Neural progenitor cell (in vitro differentiated cells): ENCODE results near the gene RAD23B. TPM values are rescaled to one million over a fixed set of nuclear protein-coding genes. Genes with fewer than 3 reads are reported as not detected.
A peak's percentile ranks its signal among the peaks of the same experiment; 100 is the strongest.

ENCODE experiments used
- DNase-seq: peaks from one replicate; pipeline ENCODE4 v3.0.0-alpha.2; 2016; ENCODE audit warnings: low spot score
- H2AFZ ChIP-seq: fragments of 200-600 bp; sonication (generic); replicated peaks from 2 replicates; pipeline ENCODE4 v1.6.1; 2016; ENCODE audit warnings: antibody characterized with exemption
- H3F3A ChIP-seq: fragments of 200-600 bp; sonication (generic); 2 replicates; pipeline ENCODE4 v1.6.1; 2016; ENCODE audit warnings: antibody characterized with exemption, low read depth
- H3K27ac ChIP-seq: fragments of 200-600 bp; sonication (generic); 2 replicates; pipeline ENCODE4 v1.5.1; 2016; ENCODE audit warnings: mild to moderate bottlenecking
- H3K27me3 ChIP-seq: fragments of 200-600 bp; sonication (generic); 2 replicates; pipeline ENCODE4 v1.6.1; 2016; ENCODE audit warnings: mild to moderate bottlenecking, moderate library complexity
- H3K36me3 ChIP-seq: fragments of 200-600 bp; sonication (generic); 2 replicates; pipeline ENCODE4 v1.5.1; 2016
- H3K4me1 ChIP-seq: fragments of 200-600 bp; sonication (generic); 2 replicates; pipeline ENCODE4 v1.6.1; 2016; ENCODE audit warnings: mixed run types
- H3K4me2 ChIP-seq: fragments of 200-600 bp; sonication (generic); 2 replicates; pipeline ENCODE4 v1.6.1; 2016
- H3K4me3 ChIP-seq: fragments of 200-600 bp; sonication (generic); 2 replicates; pipeline ENCODE4 v1.5.1; 2016
- H3K79me2 ChIP-seq: fragments of 200-600 bp; sonication (generic); 2 replicates; pipeline ENCODE4 v1.6.1; 2016; ENCODE audit warnings: low read depth
- H3K9ac ChIP-seq: fragments of 200-600 bp; sonication (generic); 2 replicates; pipeline ENCODE4 v1.6.1; 2016
- H3K9me3 ChIP-seq: fragments of 200-600 bp; sonication (generic); 2 replicates; pipeline ENCODE4 v1.5.1; 2016; ENCODE audit warnings: low read depth
- H4K20me1 ChIP-seq: fragments of 200-600 bp; sonication (generic); 2 replicates; pipeline ENCODE4 v1.6.1; 2016; ENCODE audit warnings: low read depth
- H3K27ac Mint-ChIP-seq: 3 replicates; pipeline ENCODE4 v1.8.0; 2021; ENCODE audit warnings: mixed read lengths
- H3K27me3 Mint-ChIP-seq: 2 replicates; pipeline ENCODE4 v1.8.0; 2022; ENCODE audit warnings: low read depth, mild to moderate bottlenecking, inconsistent platforms, moderate library complexity, mixed read lengths; ENCODE audit not compliant: insufficient read depth
- H3K36me3 Mint-ChIP-seq: 3 replicates; pipeline ENCODE4 v1.8.0; 2021; ENCODE audit warnings: mixed read lengths
- H3K4me1 Mint-ChIP-seq: 3 replicates; pipeline ENCODE4 v1.8.0; 2021; ENCODE audit warnings: mixed read lengths
- H3K4me3 Mint-ChIP-seq: 3 replicates; pipeline ENCODE4 v1.8.0; 2021; ENCODE audit warnings: mild to moderate bottlenecking, moderate library complexity, mixed read lengths
- H3K9me3 Mint-ChIP-seq: 3 replicates; pipeline ENCODE4 v1.8.0; 2020; ENCODE audit warnings: mixed read lengths
- EZH2 ChIP-seq: fragments of 200-600 bp; sonication (generic); IDR thresholded peaks from 2 replicates; pipeline ENCODE4 v1.6.1; 2017; ENCODE audit warnings: antibody characterized with exemption, mild to moderate bottlenecking, moderate library complexity
- EZH2phosphoT487 ChIP-seq: fragments of 200-600 bp; sonication (generic); IDR thresholded peaks from 2 replicates; pipeline ENCODE4 v1.6.1; 2017; ENCODE audit warnings: antibody characterized with exemption
- total RNA-seq: library from RNA; depleted of rRNA; stranded (reverse); fragments of >200 nt; gene quantifications from 2 replicates; pipeline ENCODE4 v1.2.3, GENCODE V29; 2015; ENCODE audit warnings: low replicate concordance
- TF ChIP-seq, protein P1 (sequence below): fragments of 200-600 bp; sonication (generic); IDR thresholded peaks from 2 replicates; pipeline ENCODE4 v1.5.1; 2017; ENCODE audit warnings: antibody characterized with exemption, mild to moderate bottlenecking

Gene RAD23B
- total RNA-seq, 1 donor from 2014 or later = 178 TPM

DNA sequence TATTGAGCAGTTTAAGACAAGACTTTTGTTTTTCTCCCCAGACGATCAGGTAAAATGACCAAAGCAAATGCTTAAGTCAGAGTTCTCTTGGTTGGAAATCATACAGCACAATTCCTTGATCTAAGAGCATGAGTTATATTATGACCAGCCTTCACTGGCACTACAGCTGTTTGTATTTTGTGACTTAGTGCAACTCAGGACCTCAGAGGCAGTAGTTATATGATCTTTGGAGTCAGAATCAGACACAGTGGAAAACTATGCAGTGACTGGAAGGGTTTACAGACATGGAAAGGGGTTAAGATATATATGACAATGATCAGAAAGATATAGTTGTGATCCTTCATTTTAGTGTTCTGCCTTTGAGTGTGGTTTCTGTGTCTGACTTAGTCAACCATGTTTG lies 24.3 kb downstream of the RAD23B start:
- peaks cover 54% of the 10 kb centered on the region for H3K36me3 Mint-ChIP-seq
- peaks cover 68% of the 10 kb centered on the region for H4K20me1 ChIP-seq
- TF ChIP-seq EZH2phosphoT487 (no peak), EZH2 (no peak)
- TF ChIP-seq, protein P1, sequence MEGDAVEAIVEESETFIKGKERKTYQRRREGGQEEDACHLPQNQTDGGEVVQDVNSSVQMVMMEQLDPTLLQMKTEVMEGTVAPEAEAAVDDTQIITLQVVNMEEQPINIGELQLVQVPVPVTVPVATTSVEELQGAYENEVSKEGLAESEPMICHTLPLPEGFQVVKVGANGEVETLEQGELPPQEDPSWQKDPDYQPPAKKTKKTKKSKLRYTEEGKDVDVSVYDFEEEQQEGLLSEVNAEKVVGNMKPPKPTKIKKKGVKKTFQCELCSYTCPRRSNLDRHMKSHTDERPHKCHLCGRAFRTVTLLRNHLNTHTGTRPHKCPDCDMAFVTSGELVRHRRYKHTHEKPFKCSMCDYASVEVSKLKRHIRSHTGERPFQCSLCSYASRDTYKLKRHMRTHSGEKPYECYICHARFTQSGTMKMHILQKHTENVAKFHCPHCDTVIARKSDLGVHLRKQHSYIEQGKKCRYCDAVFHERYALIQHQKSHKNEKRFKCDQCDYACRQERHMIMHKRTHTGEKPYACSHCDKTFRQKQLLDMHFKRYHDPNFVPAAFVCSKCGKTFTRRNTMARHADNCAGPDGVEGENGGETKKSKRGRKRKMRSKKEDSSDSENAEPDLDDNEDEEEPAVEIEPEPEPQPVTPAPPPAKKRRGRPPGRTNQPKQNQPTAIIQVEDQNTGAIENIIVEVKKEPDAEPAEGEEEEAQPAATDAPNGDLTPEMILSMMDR = no peak

DNA sequence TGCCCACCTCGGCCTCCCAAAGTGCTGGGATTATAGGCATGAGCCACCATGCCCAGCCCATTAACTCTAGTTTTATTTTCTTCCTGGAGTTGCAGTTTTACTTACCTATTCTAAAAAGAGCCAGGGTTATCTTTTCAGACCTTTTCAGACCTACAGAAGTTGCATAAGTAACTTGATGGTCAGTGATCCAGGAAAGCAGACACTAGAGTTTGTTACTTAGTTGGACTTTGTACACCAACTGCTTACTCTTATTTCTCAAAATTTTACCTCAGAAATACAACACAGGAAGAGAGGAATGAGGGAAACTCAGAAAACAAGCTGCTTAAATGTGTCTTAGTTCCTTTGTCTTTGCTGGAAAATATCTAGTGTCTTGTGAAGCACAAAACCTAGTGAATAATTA lies 25.4 kb downstream of the RAD23B start:
- DNase-seq = no peak
- Histone ChIP-seq H3K27me3 (no peaks in the 10 kb centered on the region), H3K4me3 (no peak overlapping the region), H3K79me2 (peaks cover 99% of the 10 kb centered on the region), H4K20me1 (peaks cover 79% of the 10 kb centered on the region), H3K4me1 (peaks cover 15% of the 10 kb centered on the region), H3K27ac (peak overlapping the region; percentile 39), H2AFZ (no peak overlapping the region), H3K36me3 (peaks cover 46% of the 10 kb centered on the region), H3K9ac (no peak overlapping the region), H3K4me2 (no peak overlapping the region), H3F3A (peaks cover 29% of the 10 kb centered on the region), H3K9me3 (no peaks in the 10 kb centered on the region)
- Mint-ChIP-seq H3K27me3 (no peaks in the 10 kb centered on the region), H3K27ac (no peak overlapping the region), H3K36me3 (peaks cover 58% of the 10 kb centered on the region), H3K4me1 (peaks cover 8% of the 10 kb centered on the region), H3K9me3 (no peaks in the 10 kb centered on the region), H3K4me3 (no peak overlapping the region)
- TF ChIP-seq, protein P1 = no peak
- TF ChIP-seq EZH2 (no peak), EZH2phosphoT487 (no peak)

More for the DNA sequence above, 24.3 kb downstream of the RAD23B start:
- Mint-ChIP-seq H3K27ac (no peak overlapping the region), H3K4me3 (no peak overlapping the region), H3K4me1 (peaks cover 3% of the 10 kb centered on the region), H3K9me3 (no peaks in the 10 kb centered on the region), H3K27me3 (no peaks in the 10 kb centered on the region)
- no peaks in the 10 kb centered on the region for H3K27me3 ChIP-seq
- peaks cover 99% of the 10 kb centered on the region for H3K79me2 ChIP-seq
- DNase-seq = no peak
- H3K36me3 ChIP-seq = peaks cover 53% of the 10 kb centered on the region
- no peak overlapping the region for H3K4me2 ChIP-seq
- H3K9me3 ChIP-seq = no peaks in the 10 kb centered on the region
- H2AFZ ChIP-seq = no peak overlapping the region
- H3K4me1 ChIP-seq = peaks cover 8% of the 10 kb centered on the region
- H3K27ac ChIP-seq = no peak overlapping the region
- peaks cover 22% of the 10 kb centered on the region for H3F3A ChIP-seq
- H3K4me3 ChIP-seq = no peak overlapping the region
- H3K9ac ChIP-seq = no peak overlapping the region

DNA sequence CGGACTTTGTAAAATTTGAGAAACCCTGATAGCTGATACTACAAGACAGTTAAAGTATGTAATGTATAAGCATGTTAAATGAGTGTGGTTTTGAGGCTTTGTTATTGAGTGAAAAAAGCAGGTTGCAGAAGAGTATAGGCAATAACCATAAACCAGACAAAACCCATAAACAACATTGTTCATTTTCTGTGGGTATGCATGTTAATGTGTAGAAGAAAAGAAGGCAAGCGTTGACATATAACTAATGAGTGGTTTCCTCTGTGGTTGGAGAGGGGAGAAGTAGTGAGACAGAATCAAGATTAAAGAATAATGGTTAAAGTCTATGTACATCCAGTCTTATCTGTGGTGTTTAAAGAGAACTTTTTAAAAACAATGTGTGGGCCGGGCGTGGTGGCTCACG lies 26.2 kb downstream of the RAD23B start:
- Histone ChIP-seq H3K36me3 (peaks cover 45% of the 10 kb centered on the region), H4K20me1 (peaks cover 81% of the 10 kb centered on the region)

More for the DNA sequence above, 26.2 kb downstream of the RAD23B start:
- TF ChIP-seq EZH2phosphoT487 = no peak
- TF ChIP-seq, protein P1 = no peak
- H3K79me2 ChIP-seq = peaks cover 99% of the 10 kb centered on the region
- Mint-ChIP-seq H3K9me3 (no peaks in the 10 kb centered on the region), H3K4me1 (peaks cover 12% of the 10 kb centered on the region), H3K36me3 (peaks cover 61% of the 10 kb centered on the region), H3K4me3 (no peak overlapping the region), H3K27ac (no peak overlapping the region), H3K27me3 (no peaks in the 10 kb centered on the region)
- no peak overlapping the region for H3K9ac ChIP-seq
- H3K4me2 ChIP-seq = no peak overlapping the region
- no peak overlapping the region for H3K4me3 ChIP-seq
- no peak overlapping the region for H3K27ac ChIP-seq
- no peak overlapping the region for H2AFZ ChIP-seq
- no peaks in the 10 kb centered on the region for H3K27me3 ChIP-seq
- H3K9me3 ChIP-seq = no peaks in the 10 kb centered on the region
- H3K4me1 ChIP-seq = peaks cover 15% of the 10 kb centered on the region
- no peak for DNase-seq
- peaks cover 26% of the 10 kb centered on the region for H3F3A ChIP-seq
